ENCODE data around the gene SCAMP1. TPM values are rescaled to one million over a fixed set of nuclear protein-coding genes. Genes with fewer than 3 reads are reported as not detected.
"Not testable (repeated sequence)": the region's sequence is repeated elsewhere in the genome, so short reads cannot be mapped to it uniquely, and the experiment has no call there.

SCAMP1 gene
- total RNA-seq, 1 donor from 2014 or later, result 21.9 TPM

DNA sequence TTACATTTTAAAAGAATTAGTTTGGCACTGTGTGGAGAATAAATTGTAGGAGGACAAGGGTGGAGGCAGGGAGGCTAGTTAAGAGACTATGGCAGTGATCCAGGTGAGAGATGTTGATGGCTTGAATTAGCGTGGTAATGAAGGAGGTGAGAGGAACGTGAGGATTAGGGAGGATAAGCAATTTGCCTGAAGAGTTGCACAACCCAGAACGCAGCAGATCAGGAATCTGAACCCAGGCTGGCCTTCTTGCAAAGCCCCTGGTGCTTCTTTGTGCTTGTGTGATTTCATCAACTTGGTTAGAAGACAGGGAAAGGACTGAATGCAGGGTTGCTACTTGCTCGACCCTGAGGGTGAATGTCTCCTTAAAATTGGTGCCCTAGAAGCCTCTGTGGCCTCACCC is 6.9 kb upstream of the SCAMP1 start:
- H3K36me3 ChIP-seq, result no peaks in the 10 kb centered on the region
- no peak for DNase-seq (ENCODE audit: extremely low spot score in 2 of 2)
- no peak overlapping the region for H3K27ac ChIP-seq
- no peak overlapping the region for H3K4me3 ChIP-seq
- intact Hi-C loops (cut with DNase I), result no loop called here
- H3K27me3 ChIP-seq, result no peaks in the 10 kb centered on the region
- H3K4me1 ChIP-seq, result peaks cover 2% of the 10 kb centered on the region
- no peak for TF ChIP-seq POLR2AphosphoS5 (IDR thresholded peaks at IDR 0.05; ENCODE audit: insufficient read depth in 1 of 2, low read depth in 1 of 2)
- TF ChIP-seq, protein P1, sequence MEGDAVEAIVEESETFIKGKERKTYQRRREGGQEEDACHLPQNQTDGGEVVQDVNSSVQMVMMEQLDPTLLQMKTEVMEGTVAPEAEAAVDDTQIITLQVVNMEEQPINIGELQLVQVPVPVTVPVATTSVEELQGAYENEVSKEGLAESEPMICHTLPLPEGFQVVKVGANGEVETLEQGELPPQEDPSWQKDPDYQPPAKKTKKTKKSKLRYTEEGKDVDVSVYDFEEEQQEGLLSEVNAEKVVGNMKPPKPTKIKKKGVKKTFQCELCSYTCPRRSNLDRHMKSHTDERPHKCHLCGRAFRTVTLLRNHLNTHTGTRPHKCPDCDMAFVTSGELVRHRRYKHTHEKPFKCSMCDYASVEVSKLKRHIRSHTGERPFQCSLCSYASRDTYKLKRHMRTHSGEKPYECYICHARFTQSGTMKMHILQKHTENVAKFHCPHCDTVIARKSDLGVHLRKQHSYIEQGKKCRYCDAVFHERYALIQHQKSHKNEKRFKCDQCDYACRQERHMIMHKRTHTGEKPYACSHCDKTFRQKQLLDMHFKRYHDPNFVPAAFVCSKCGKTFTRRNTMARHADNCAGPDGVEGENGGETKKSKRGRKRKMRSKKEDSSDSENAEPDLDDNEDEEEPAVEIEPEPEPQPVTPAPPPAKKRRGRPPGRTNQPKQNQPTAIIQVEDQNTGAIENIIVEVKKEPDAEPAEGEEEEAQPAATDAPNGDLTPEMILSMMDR (IDR thresholded peaks at IDR 0.05), result no peak
- no peak for TF ChIP-seq POLR2A (IDR thresholded peaks at IDR 0.05)
- H3K9me3 ChIP-seq, result no peaks in the 10 kb centered on the region

DNA sequence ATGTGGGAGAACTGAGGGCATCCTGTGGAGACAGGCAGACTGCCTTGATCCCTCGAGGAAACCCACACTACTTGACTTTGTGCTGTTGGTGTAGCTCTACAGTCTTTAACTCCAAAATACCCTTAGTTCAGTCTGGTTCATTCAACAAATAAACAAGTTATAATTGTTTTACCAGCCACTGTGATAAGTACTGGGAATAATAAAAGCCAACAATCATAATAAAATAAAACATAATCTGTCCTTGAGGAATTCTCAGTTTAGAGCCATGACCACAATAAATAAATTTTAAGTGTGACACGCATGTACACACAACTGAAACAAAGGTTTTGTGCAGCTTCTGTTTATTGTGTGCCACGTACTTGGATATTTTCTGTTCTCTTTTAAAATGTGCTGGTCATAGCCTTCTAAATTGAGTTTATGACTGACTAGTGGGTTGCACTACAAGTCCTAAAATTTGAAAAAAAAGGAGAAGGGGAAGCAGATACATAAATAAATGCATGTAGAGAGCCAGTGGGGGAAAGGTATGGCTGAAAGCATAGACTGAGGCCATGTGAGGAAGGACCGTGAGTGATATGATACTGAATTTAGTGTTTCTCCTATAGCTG is 6.2 kb upstream of the SCAMP1 start:
- Histone ChIP-seq H3K9me3 (no peaks in the 10 kb centered on the region), H3K4me3 (no peak overlapping the region), H3K27ac (no peak overlapping the region), H3K36me3 (no peaks in the 10 kb centered on the region), H3K27me3 (no peaks in the 10 kb centered on the region), H3K4me1 (peaks cover 9% of the 10 kb centered on the region)
- intact Hi-C loops (cut with DNase I), result no loop called here
- no peak for DNase-seq (ENCODE audit: extremely low spot score in 2 of 2)
- TF ChIP-seq POLR2A (IDR thresholded peaks at IDR 0.05) (no peak), POLR2AphosphoS5 (IDR thresholded peaks at IDR 0.05; ENCODE audit: insufficient read depth in 1 of 2, low read depth in 1 of 2) (no peak)
- TF ChIP-seq, protein P1 (IDR thresholded peaks at IDR 0.05), result no peak

DNA sequence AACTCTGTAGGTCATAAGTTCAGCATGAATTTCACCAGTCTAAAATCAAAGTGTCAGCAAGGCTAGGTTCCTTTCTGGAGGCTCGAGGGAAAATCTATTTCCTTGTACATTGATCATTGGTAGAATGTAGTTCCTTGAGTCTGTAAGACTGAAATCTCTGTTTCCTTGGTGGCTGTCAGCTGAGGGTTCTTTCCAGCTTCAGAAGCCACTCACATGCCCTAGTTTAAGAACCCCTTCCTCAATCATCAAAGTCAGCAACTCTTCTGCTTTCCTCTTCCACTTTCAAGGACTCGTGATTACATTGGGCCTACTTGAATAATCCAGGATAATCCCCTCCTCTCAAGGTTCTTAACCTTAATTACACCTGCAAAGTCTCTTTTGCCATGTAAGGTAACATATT is 4.9 kb upstream of the SCAMP1 start:
- DNase-seq (ENCODE audit: extremely low spot score in 2 of 2), result no peak
- H3K36me3 ChIP-seq, result no peaks in the 10 kb centered on the region
- no peaks in the 10 kb centered on the region for H3K9me3 ChIP-seq
- H3K27ac ChIP-seq, result no peak overlapping the region
- TF ChIP-seq, protein P1 (IDR thresholded peaks at IDR 0.05), result no peak
- TF ChIP-seq POLR2AphosphoS5 (IDR thresholded peaks at IDR 0.05; ENCODE audit: insufficient read depth in 1 of 2, low read depth in 1 of 2) (no peak), POLR2A (IDR thresholded peaks at IDR 0.05) (no peak)
- intact Hi-C loops (cut with DNase I), result loop anchor here (5.0 kb wide), 1 partner anchor 58 kb away; no protein-coding TSS in a partner anchor
- peaks cover 15% of the 10 kb centered on the region for H3K4me1 ChIP-seq
- H3K27me3 ChIP-seq, result no peaks in the 10 kb centered on the region
- H3K4me3 ChIP-seq, result no peak overlapping the region

DNA sequence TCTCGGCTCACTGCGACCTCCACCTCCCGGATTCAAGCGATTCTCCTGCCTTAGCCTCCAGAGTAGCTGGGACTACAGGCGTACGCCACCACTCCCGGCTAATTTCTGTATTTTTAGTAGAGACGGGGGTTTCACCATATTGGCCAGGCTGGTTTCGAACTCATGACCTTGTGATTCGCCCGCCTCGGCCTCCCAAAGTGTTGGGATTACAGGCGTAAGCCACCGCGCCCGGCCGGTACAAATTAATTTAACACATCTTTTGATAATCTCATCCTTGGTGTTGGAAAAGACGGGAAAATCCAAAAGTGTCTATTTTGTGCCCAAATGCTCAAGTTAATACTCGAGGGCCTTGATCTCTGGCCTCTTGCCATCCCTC is 974 bp upstream of the SCAMP1 start:
- intact Hi-C loops (cut with DNase I), result loop anchor here (5.0 kb wide), 1 partner anchor 62 kb away; no protein-coding TSS in a partner anchor
- H3K27me3 ChIP-seq; H3K9me3 ChIP-seq; DNase-seq (ENCODE audit: extremely low spot score in 2 of 2); H3K36me3 ChIP-seq: not testable (repeated sequence)
- peak overlapping the region; percentile 91 to 100 for H3K4me3 ChIP-seq
- peaks cover 19% of the 10 kb centered on the region for H3K4me1 ChIP-seq
- H3K27ac ChIP-seq, result peak overlapping the region; percentile 96

DNA sequence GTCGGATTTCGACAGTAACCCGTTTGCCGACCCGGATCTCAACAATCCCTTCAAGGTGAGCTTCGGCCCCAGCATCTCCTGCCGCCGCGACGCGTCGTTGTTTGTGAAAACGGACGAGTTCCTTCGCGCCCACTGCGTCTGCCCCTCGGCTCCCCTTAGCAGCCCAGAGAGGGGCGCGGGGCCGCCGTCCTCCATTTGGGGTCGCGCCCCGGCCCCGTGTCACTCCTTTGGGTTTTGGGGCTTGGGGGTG is 182 bp downstream of the SCAMP1 start:
- Histone ChIP-seq H3K36me3 (no peaks in the 10 kb centered on the region), H3K27ac (peak overlapping the region; percentile 96), H3K27me3 (no peaks in the 10 kb centered on the region), H3K4me1 (peaks cover 23% of the 10 kb centered on the region), H3K9me3 (no peaks in the 10 kb centered on the region), H3K4me3 (peak overlapping the region; percentile 91 to 100)
- no peak for TF ChIP-seq POLR2A (IDR thresholded peaks at IDR 0.05)
- TF ChIP-seq POLR2AphosphoS5 (IDR thresholded peaks at IDR 0.05; ENCODE audit: insufficient read depth in 1 of 2, low read depth in 1 of 2), result no peak
- TF ChIP-seq, protein P1 (IDR thresholded peaks at IDR 0.05), result no peak
- intact Hi-C loops (cut with DNase I), result loop anchor here (10.0 kb wide), 1 partner anchor 304 kb away; no protein-coding TSS in a partner anchor
- no peak for DNase-seq (ENCODE audit: extremely low spot score in 2 of 2)
